Activated naive CD8-positive, alpha-beta T cell (primary cell): ENCODE results near the gene ZNF777.

Experiments
- H3K27ac Mint-ChIP-seq: one replicate; pipeline ENCODE4 v1.8.0; 2021; ENCODE audit warnings: mixed read lengths
- H3K27me3 Mint-ChIP-seq: one replicate; pipeline ENCODE4 v1.8.0; 2021; ENCODE audit warnings: mixed read lengths
- H3K36me3 Mint-ChIP-seq: one replicate; pipeline ENCODE4 v1.8.0; 2021; ENCODE audit warnings: mixed read lengths
- H3K4me1 Mint-ChIP-seq: one replicate; pipeline ENCODE4 v1.8.0; 2021; ENCODE audit warnings: low read depth, mixed read lengths
- H3K4me3 Mint-ChIP-seq: one replicate; pipeline ENCODE4 v1.8.0; 2021; ENCODE audit warnings: mild to moderate bottlenecking, mixed read lengths
- H3K9me3 Mint-ChIP-seq: one replicate; pipeline ENCODE4 v1.8.0; 2021; ENCODE audit warnings: low read depth, mixed read lengths

ZNF777 gene

GRCh38 chr7:149466364-149466763 lies 5.5 kb upstream of the ZNF777 start:
- Mint-ChIP-seq H3K4me3 (no peak overlapping the region), H3K27me3 (no peaks in the 10 kb centered on the region), H3K27ac (no peak overlapping the region), H3K4me1 (peaks cover 5% of the 10 kb centered on the region), H3K36me3 (peaks cover under 1% of the 10 kb centered on the region), H3K9me3 (no peaks in the 10 kb centered on the region)

- H3K4me3 Mint-ChIP-seq = no peak overlapping the region
- no peak overlapping the region for H3K27ac Mint-ChIP-seq
- H3K9me3 Mint-ChIP-seq = no peaks in the 10 kb centered on the region
- H3K36me3 Mint-ChIP-seq = no peaks in the 10 kb centered on the region
- no peaks in the 10 kb centered on the region for H3K27me3 Mint-ChIP-seq
- peaks cover 16% of the 10 kb centered on the region for H3K4me1 Mint-ChIP-seq
Measured at GRCh38 chr7:149463500-149464161, 2.8 kb upstream of the ZNF777 start.

GRCh38 chr7:149462101-149462520 lies 1.2 kb upstream of the ZNF777 start:
- Mint-ChIP-seq H3K36me3 (no peaks in the 10 kb centered on the region), H3K9me3 (no peaks in the 10 kb centered on the region), H3K4me1 (peaks cover 31% of the 10 kb centered on the region), H3K27ac (peak overlapping the region; percentile 35), H3K27me3 (no peaks in the 10 kb centered on the region), H3K4me3 (peak overlapping the region; percentile 51)

GRCh38 chr7:149459540-149460452 lies 1.1 kb downstream of the ZNF777 start:
- Mint-ChIP-seq H3K27me3 (no peaks in the 10 kb centered on the region), H3K4me1 (peaks cover 37% of the 10 kb centered on the region), H3K4me3 (peak overlapping the region; percentile 40), H3K36me3 (no peaks in the 10 kb centered on the region), H3K9me3 (no peaks in the 10 kb centered on the region), H3K27ac (no peak overlapping the region)

- H3K27ac Mint-ChIP-seq = peak overlapping the region; percentile 58
- H3K36me3 Mint-ChIP-seq = no peaks in the 10 kb centered on the region
- no peaks in the 10 kb centered on the region for H3K27me3 Mint-ChIP-seq
- peak overlapping the region; percentile 85 for H3K4me3 Mint-ChIP-seq
- H3K9me3 Mint-ChIP-seq = no peaks in the 10 kb centered on the region
- peaks cover 37% of the 10 kb centered on the region for H3K4me1 Mint-ChIP-seq
Measured at GRCh38 chr7:149459201-149459539, 1.7 kb downstream of the ZNF777 start.

- peaks cover 37% of the 10 kb centered on the region for H3K4me1 Mint-ChIP-seq
- no peaks in the 10 kb centered on the region for H3K27me3 Mint-ChIP-seq
- H3K9me3 Mint-ChIP-seq = no peaks in the 10 kb centered on the region
- peak overlapping the region; percentile 68 for H3K27ac Mint-ChIP-seq
- H3K4me3 Mint-ChIP-seq = peak overlapping the region; percentile 85
- H3K36me3 Mint-ChIP-seq = no peaks in the 10 kb centered on the region
Measured at GRCh38 chr7:149458235-149458634, 2.6 kb downstream of the ZNF777 start.

- H3K27me3 Mint-ChIP-seq = no peaks in the 10 kb centered on the region
- no peaks in the 10 kb centered on the region for H3K9me3 Mint-ChIP-seq
- peaks cover 37% of the 10 kb centered on the region for H3K4me1 Mint-ChIP-seq
- no peak overlapping the region for H3K27ac Mint-ChIP-seq
- peaks cover 1% of the 10 kb centered on the region for H3K36me3 Mint-ChIP-seq
- peak overlapping the region; percentile 85 for H3K4me3 Mint-ChIP-seq
Measured at GRCh38 chr7:149457766-149458165, 3.1 kb downstream of the ZNF777 start.

- H3K27ac Mint-ChIP-seq = peak overlapping the region; percentile 54
- H3K27me3 Mint-ChIP-seq = no peaks in the 10 kb centered on the region
- no peak overlapping the region for H3K4me3 Mint-ChIP-seq
- no peaks in the 10 kb centered on the region for H3K9me3 Mint-ChIP-seq
- peaks cover 2% of the 10 kb centered on the region for H3K36me3 Mint-ChIP-seq
- peaks cover 32% of the 10 kb centered on the region for H3K4me1 Mint-ChIP-seq
Measured at GRCh38 chr7:149456506-149457421, 4.1 kb downstream of the ZNF777 start.

GRCh38 chr7:149455175-149455950 lies 5.5 kb downstream of the ZNF777 start:
- Mint-ChIP-seq H3K27me3 (no peaks in the 10 kb centered on the region), H3K4me3 (no peak overlapping the region), H3K36me3 (peaks cover 2% of the 10 kb centered on the region), H3K9me3 (no peaks in the 10 kb centered on the region), H3K27ac (no peak overlapping the region), H3K4me1 (peaks cover 26% of the 10 kb centered on the region)

GRCh38 chr7:149454750-149455149 lies 6.1 kb downstream of the ZNF777 start:
- peaks cover 26% of the 10 kb centered on the region for H3K4me1 Mint-ChIP-seq
- no peaks in the 10 kb centered on the region for H3K27me3 Mint-ChIP-seq
- H3K4me3 Mint-ChIP-seq = no peak overlapping the region
- no peak overlapping the region for H3K27ac Mint-ChIP-seq
- no peaks in the 10 kb centered on the region for H3K9me3 Mint-ChIP-seq
- H3K36me3 Mint-ChIP-seq = peaks cover 2% of the 10 kb centered on the region

- Mint-ChIP-seq H3K9me3 (no peaks in the 10 kb centered on the region), H3K27ac (no peak overlapping the region), H3K4me1 (peaks cover 24% of the 10 kb centered on the region), H3K4me3 (no peak overlapping the region), H3K27me3 (no peaks in the 10 kb centered on the region), H3K36me3 (peaks cover 5% of the 10 kb centered on the region)
Measured at GRCh38 chr7:149454006-149454405, 6.9 kb downstream of the ZNF777 start.

- Mint-ChIP-seq H3K36me3 (peaks cover 9% of the 10 kb centered on the region), H3K4me3 (no peak overlapping the region), H3K27me3 (no peaks in the 10 kb centered on the region), H3K9me3 (no peaks in the 10 kb centered on the region), H3K27ac (no peak overlapping the region), H3K4me1 (no peaks in the 10 kb centered on the region)
Measured at GRCh38 chr7:149450821-149451220, 10.0 kb downstream of the ZNF777 start.

GRCh38 chr7:149449897-149450296 lies 11.0 kb downstream of the ZNF777 start:
- H3K27ac Mint-ChIP-seq = no peak overlapping the region
- no peaks in the 10 kb centered on the region for H3K27me3 Mint-ChIP-seq
- H3K4me3 Mint-ChIP-seq = no peak overlapping the region
- H3K9me3 Mint-ChIP-seq = no peaks in the 10 kb centered on the region
- H3K36me3 Mint-ChIP-seq = peaks cover 9% of the 10 kb centered on the region
- H3K4me1 Mint-ChIP-seq = no peaks in the 10 kb centered on the region

GRCh38 chr7:149448961-149449360 lies 11.9 kb downstream of the ZNF777 start:
- H3K27ac Mint-ChIP-seq = no peak overlapping the region
- H3K9me3 Mint-ChIP-seq = no peaks in the 10 kb centered on the region
- H3K4me1 Mint-ChIP-seq = no peaks in the 10 kb centered on the region
- H3K27me3 Mint-ChIP-seq = no peaks in the 10 kb centered on the region
- peaks cover 12% of the 10 kb centered on the region for H3K36me3 Mint-ChIP-seq
- H3K4me3 Mint-ChIP-seq = no peak overlapping the region
